Measurements from ENCODE around the gene SCARF2. TPM values are rescaled to one million over a fixed set of nuclear protein-coding genes. Genes with fewer than 3 reads are reported as not detected.

The SCARF2 gene
- total and polyA plus RNA-seq, 2 of the 8 experiments (the other 6 are each of a cell fraction or from before 2014, with no cell fraction given) = 4.2 to 9.8 TPM

- Histone ChIP-seq H4K91ac (replicated peaks; ENCODE audit: insufficient read length, low read length) (no peak overlapping the region), H2BK20ac (ENCODE audit: low read length) (no peak overlapping the region), H3K18ac (ENCODE audit: extremely low read depth, low read length) (no peak overlapping the region), H2BK5ac (ENCODE audit: low read depth, low read length) (no peak overlapping the region), H2AFZ (ENCODE audit: low read length) (no peak overlapping the region), H2AK5ac (ENCODE audit: low read depth, low read length) (no peak overlapping the region), H3K23ac (ENCODE audit: insufficient read length) (no peak overlapping the region), H3K79me1 (ENCODE audit: low read depth, low read length) (no peaks in the 10 kb centered on the region; the same call in 1 of the 2 replicates), H3K4me2 (ENCODE audit: insufficient read depth in 1 of 2, low read depth in 2 of 2, low read length in 2 of 2) (no peak overlapping the region), H2BK12ac (ENCODE audit: low read depth, low read length) (no peak overlapping the region), H3K23me2 (ENCODE audit: low read depth, low read length) (peaks cover 7% of the 10 kb centered on the region; the same call in 1 of the 2 replicates), H3K4me1 (replicated peaks in 1 of 4; ENCODE audit: control insufficient read depth in 3 of 4, insufficient read depth in 4 of 4, low read length in 3 of 4) (peaks cover 0 to 8% (median 6%) of the 10 kb centered on the region in 4 experiments; a peak in 5 of 7 replicates), H4K8ac (ENCODE audit: extremely low read depth, insufficient read depth, low read length) (no peak overlapping the region), H3K9me3 (ENCODE audit: insufficient read depth in 2 of 2, low read depth in 1 of 2, low read length in 1 of 2) (no peaks in the 10 kb centered on the region), H3K79me2 (ENCODE audit: control insufficient read depth in 1 of 2, insufficient read depth in 2 of 2, low read length in 2 of 2) (no peaks in the 10 kb centered on the region), H3K4ac (replicated peaks; ENCODE audit: insufficient read length, low read depth, low read length) (no peak overlapping the region), H3K56ac (replicated peaks; ENCODE audit: insufficient read length, low read depth, low read length) (no peak overlapping the region), H3K36me3 (ENCODE audit: control insufficient read depth in 2 of 4, insufficient read depth in 4 of 4, low read length in 3 of 4) (no peaks in the 10 kb centered on the region), H3K27me3 (replicated peaks in 1 of 4; ENCODE audit: control insufficient read depth in 3 of 4, extremely low read depth in 1 of 4, insufficient read depth in 3 of 4, low read length in 3 of 4) (peaks cover 2 to 14% (median 10%) of the 10 kb centered on the region in 4 experiments), H4K20me1 (replicated peaks in 1 of 2; ENCODE audit: control insufficient read depth in 1 of 2, insufficient read depth in 2 of 2, low read length in 2 of 2) (peaks cover 2 to 15% of the 10 kb centered on the region in 2 experiments), H4K5ac (ENCODE audit: insufficient read length, low read depth, low read length) (no peak overlapping the region), H2BK15ac (ENCODE audit: low read length) (no peak overlapping the region), H3K9ac (replicated peaks in 1 of 4; ENCODE audit: extremely low read depth in 1 of 4, low read depth in 3 of 4, low read length in 3 of 4) (no peak overlapping the region), H3K4me3 (ENCODE audit: extremely low read depth in 1 of 4, insufficient read depth in 2 of 4, low read depth in 3 of 4, low read length in 4 of 4) (no peak overlapping the region), H3K27ac (ENCODE audit: low read depth, low read length) (no peak overlapping the region), H2BK120ac (replicated peaks; ENCODE audit: low read depth, low read length) (no peak overlapping the region), H3K14ac (ENCODE audit: insufficient read length) (no peak overlapping the region)
- CTCF ChIA-PET (ENCODE audit: partially characterized antibody) = interaction anchor here (1.8 kb wide), 1 partner anchor 32 kb away, joined by 6 read pairs; no protein-coding TSS in a partner anchor
- DNase-seq (ENCODE audit: low read depth in 1 of 2, low spot score in 2 of 2) = no peak
- no peak for FAIRE-seq
- POLR2A ChIA-PET (ENCODE audit: partially characterized antibody) = interaction anchor here (0.7 to 1.1 kb wide), 3 partner anchors 12 to 29 kb away, joined by 3 read pairs; no protein-coding TSS in a partner anchor
- 92% methylated on average over 11 of the region's 15 CpGs; no CpG with 5 or more reads in 1 of the 2 experiments for WGBS, 2 experiments (ENCODE audit: extremely low coverage in 1 of 2, insufficient coverage in 1 of 2, insufficient read length in 1 of 2, insufficient replicate concordance in 2 of 2, low coverage in 1 of 2, low lambda C conversion rate in 2 of 2, missing lambda C conversion rate in 1 of 2)
- TF ChIP-seq CEBPB (IDR thresholded peaks at IDR 0.05; ENCODE audit: low read depth, low read length) (no peak), KDM4A (IDR thresholded peaks at IDR 0.05; ENCODE audit: low read depth, low read length, severe bottlenecking) (no peak), BRCA1 (IDR thresholded peaks at IDR 0.05; ENCODE audit: low read depth, low read length) (no peak), CHD2 (IDR thresholded peaks at IDR 0.05; ENCODE audit: low read length) (no peak), JUN (IDR thresholded peaks at IDR 0.05; ENCODE audit: low read depth, low read length) (no peak), CHD1 (IDR thresholded peaks at IDR 0.05; ENCODE audit: low read depth, low read length) (no peak), CREB1 (IDR thresholded peaks at IDR 0.05) (no peak), NRF1 (IDR thresholded peaks at IDR 0.05; ENCODE audit: low read depth, low read length) (no peak), TAF1 (IDR thresholded peaks at IDR 0.05; ENCODE audit: low read depth, low read length) (no peak), CTCF (IDR thresholded peaks at IDR 0.05; ENCODE audit: control extremely low read depth in 1 of 3, insufficient read depth in 1 of 3, low read depth in 1 of 3, low read length in 3 of 3) (no peak), RXRA (IDR thresholded peaks at IDR 0.05; ENCODE audit: insufficient read depth, low read depth, low read length) (no peak), TAF7 (optimal IDR thresholded peaks at IDR 0.05; ENCODE audit: borderline replicate concordance, low read depth, low read length) (no peak)
Observed at GRCh38 chr22:20424568-20424931, 13.1 kb downstream of the SCARF2 start.
